Keratinocyte (primary cell): ENCODE measurements around the gene TMEM270. TPM values are rescaled to one million over a fixed set of nuclear protein-coding genes. Genes with fewer than 3 reads are reported as not detected.

Experiments used
- DNase-seq: peaks from one replicate; pipeline ENCODE4 v3.0.0-alpha.2; 2011; ENCODE audit warnings: low read depth, missing footprints, low spot score
- FAIRE-seq: peaks from 2 replicates; lab custom pipeline; 2011; peaks lifted over from hg19 to GRCh38; lab: Jason Lieb, UNC
- H2AFZ ChIP-seq: 2 replicates; pipeline ENCODE4 v1.6.0; 2012; ENCODE audit warnings: low read length, control low read depth, inconsistent platforms; ENCODE audit not compliant: control insufficient read depth
- H3K27ac ChIP-seq: 2 replicates; pipeline ENCODE4 v1.5.1; 2011; ENCODE audit warnings: low read length; ENCODE audit not compliant: control insufficient read depth, insufficient read depth
- H3K27me3 ChIP-seq: 3 replicates; pipeline ENCODE4 v1.6.0; 2011; ENCODE audit warnings: low read length; ENCODE audit not compliant: control insufficient read depth, insufficient read depth; ENCODE audit errors: extremely low read depth
- H3K36me3 ChIP-seq, 2 experiments: 2 replicates in 1 of 2; 3 replicates in 1 of 2; pipeline ENCODE4 v1.5.1; 2011; ENCODE audit warnings: low read length in 2 of 2, mild to moderate bottlenecking in 1 of 2; ENCODE audit not compliant: control insufficient read depth in 2 of 2, insufficient read depth in 2 of 2; ENCODE audit errors: extremely low read depth in 1 of 2
- H3K4me1 ChIP-seq: 3 replicates; pipeline ENCODE4 v1.5.1; 2011; ENCODE audit warnings: low read length; ENCODE audit not compliant: control insufficient read depth, insufficient read depth; ENCODE audit errors: extremely low read depth
- H3K4me2 ChIP-seq: 3 replicates; pipeline ENCODE4 v1.6.0; 2011; ENCODE audit warnings: low read depth, low read length; ENCODE audit not compliant: control insufficient read depth, insufficient read depth; ENCODE audit errors: extremely low read depth
- H3K4me3 ChIP-seq, 3 experiments: fragments of 200-600 bp in 1 of 3; sonication (generic) in 1 of 3; 2 replicates in 2 of 3; 3 replicates in 1 of 3; pipeline ENCODE4 v1.5.1; 2011 to 2016; ENCODE audit warnings: low read length in 3 of 3, mild to moderate bottlenecking in 3 of 3, control low read depth in 2 of 3, inconsistent platforms in 1 of 3, low read depth in 1 of 3, mixed read lengths in 1 of 3, mixed run types in 1 of 3, moderate library complexity in 1 of 3; ENCODE audit not compliant: control insufficient read depth in 2 of 3, insufficient read depth in 2 of 3; ENCODE audit errors: extremely low read depth in 1 of 3
- H3K79me2 ChIP-seq: 2 replicates; pipeline ENCODE4 v1.6.0; 2012; ENCODE audit warnings: low read length; ENCODE audit not compliant: control insufficient read depth, insufficient read depth
- H3K9ac ChIP-seq: 3 replicates; pipeline ENCODE4 v1.6.0; 2011; ENCODE audit warnings: low read length; ENCODE audit not compliant: control insufficient read depth, insufficient read depth; ENCODE audit errors: extremely low read depth
- H3K9me1 ChIP-seq: 3 replicates; pipeline ENCODE4 v1.6.0; 2011; ENCODE audit warnings: low read length; ENCODE audit not compliant: control insufficient read depth, insufficient read depth; ENCODE audit errors: extremely low read depth
- H3K9me3 ChIP-seq: 2 replicates; pipeline ENCODE4 v1.5.1; 2012; ENCODE audit warnings: low read depth, low read length; ENCODE audit not compliant: control insufficient read depth
- H4K20me1 ChIP-seq: 3 replicates; pipeline ENCODE4 v1.6.0; 2011; ENCODE audit warnings: low read length; ENCODE audit not compliant: control insufficient read depth, insufficient read depth; ENCODE audit errors: extremely low read depth
- EZH2 ChIP-seq: IDR thresholded peaks from one replicate; pipeline ENCODE4 v1.6.1; 2012; ENCODE audit warnings: inconsistent platforms, mild to moderate bottlenecking, low read length, moderate library complexity
- dilution Hi-C: fragments of 300-500 bp; cut with MboI; formaldehyde crosslinking; loops from one replicate; pipeline ENCODE4 v1.7.0; 2020; ENCODE audit warnings: low sequenced_read_pairs; ENCODE audit not compliant: extremely low pct_ligation_motif_present
- polyA plus RNA-seq, 5 experiments: library from polyadenylated mRNA; depleted of rRNA in 3 of 5; stranded (reverse) in 3 of 5; stranded (forward) in 1 of 5; unstranded in 1 of 5; fragments of >200 nt; gene quantifications; 1 replicate in 1 of 5; 2 replicates in 3 of 5; 3 replicates in 1 of 5; pipeline versions ENCODE4 v1.2.1 to v1.2.3, GENCODE V29; 2011 to 2012; ENCODE audit warnings: missing spikeins in 2 of 5, low read depth in 1 of 5, low replicate concordance in 1 of 5
- TF ChIP-seq, protein P1 (sequence below), 3 experiments: IDR thresholded peaks in 1 of 3; conservative IDR thresholded peaks in 1 of 3; optimal IDR thresholded peaks in 1 of 3; 2 replicates in 2 of 3; 3 replicates in 1 of 3; pipeline versions ENCODE3 to v1.5.1; 2011; ENCODE audit warnings: low read length in 3 of 3, mild to moderate bottlenecking in 3 of 3, moderate library complexity in 2 of 3, control low read depth in 1 of 3, inconsistent platforms in 1 of 3; ENCODE audit not compliant: insufficient read depth in 2 of 3; ENCODE audit errors: extremely low read depth in 1 of 3

TMEM270 gene
- polyA plus RNA-seq, 1 donor (not counting 4 experiments of a cell fraction or from before 2014, with no cell fraction given), result not detected

GRCh38 chr7:73847941-73848723, 12.8 kb upstream of the TMEM270 start:
- H3K4me1 ChIP-seq, result peaks cover 58% of the 10 kb centered on the region

DNA sequence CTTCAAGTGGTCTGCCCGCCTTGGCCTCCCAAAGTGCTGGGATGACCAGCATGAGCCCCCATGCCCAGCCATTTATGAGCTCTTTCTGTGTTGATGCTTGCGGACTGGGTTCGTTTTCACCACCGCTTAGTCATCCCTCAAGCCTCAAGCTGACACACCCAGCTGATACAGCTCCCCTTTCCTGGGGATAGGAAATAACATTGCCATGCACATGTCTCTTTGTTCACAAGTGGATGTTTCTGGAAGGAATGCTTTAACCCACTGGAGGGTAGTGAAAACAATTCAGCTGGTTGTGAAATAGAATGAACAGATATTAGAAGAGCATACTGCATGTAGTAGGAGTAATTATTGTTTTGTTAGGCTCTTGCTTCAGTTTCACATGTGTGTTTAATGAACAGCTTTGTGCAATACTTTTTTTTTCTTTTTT, 10.2 kb upstream of the TMEM270 start:
- Histone ChIP-seq H3K4me2 (peak overlapping the region; percentile 67), H4K20me1 (no peaks in the 10 kb centered on the region), H3K27me3 (no peaks in the 10 kb centered on the region), H3K9ac (peak overlapping the region; percentile 88), H3K4me3 (peak overlapping the region in 1 of 3 experiments; percentile 4), H3K36me3 (no peaks in the 10 kb centered on the region), H2AFZ (no peak overlapping the region), H3K79me2 (no peaks in the 10 kb centered on the region), H3K4me1 (peaks cover 47% of the 10 kb centered on the region), H3K9me1 (no peaks in the 10 kb centered on the region), H3K9me3 (no peaks in the 10 kb centered on the region), H3K27ac (peak overlapping the region; percentile 98)
- dilution Hi-C loops, result loop anchor here (25.0 kb wide), 1 partner anchor 112 kb away; no protein-coding TSS in a partner anchor
- FAIRE-seq (peak; percentile 84), DNase-seq (peak; percentile 78)
- TF ChIP-seq, protein P1, sequence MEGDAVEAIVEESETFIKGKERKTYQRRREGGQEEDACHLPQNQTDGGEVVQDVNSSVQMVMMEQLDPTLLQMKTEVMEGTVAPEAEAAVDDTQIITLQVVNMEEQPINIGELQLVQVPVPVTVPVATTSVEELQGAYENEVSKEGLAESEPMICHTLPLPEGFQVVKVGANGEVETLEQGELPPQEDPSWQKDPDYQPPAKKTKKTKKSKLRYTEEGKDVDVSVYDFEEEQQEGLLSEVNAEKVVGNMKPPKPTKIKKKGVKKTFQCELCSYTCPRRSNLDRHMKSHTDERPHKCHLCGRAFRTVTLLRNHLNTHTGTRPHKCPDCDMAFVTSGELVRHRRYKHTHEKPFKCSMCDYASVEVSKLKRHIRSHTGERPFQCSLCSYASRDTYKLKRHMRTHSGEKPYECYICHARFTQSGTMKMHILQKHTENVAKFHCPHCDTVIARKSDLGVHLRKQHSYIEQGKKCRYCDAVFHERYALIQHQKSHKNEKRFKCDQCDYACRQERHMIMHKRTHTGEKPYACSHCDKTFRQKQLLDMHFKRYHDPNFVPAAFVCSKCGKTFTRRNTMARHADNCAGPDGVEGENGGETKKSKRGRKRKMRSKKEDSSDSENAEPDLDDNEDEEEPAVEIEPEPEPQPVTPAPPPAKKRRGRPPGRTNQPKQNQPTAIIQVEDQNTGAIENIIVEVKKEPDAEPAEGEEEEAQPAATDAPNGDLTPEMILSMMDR (optimal IDR thresholded peaks at IDR 0.05 in 1 of 3, IDR thresholded peaks at IDR 0.05 in 1 of 3, conservative IDR thresholded peaks at IDR 0.05 in 1 of 3; ENCODE audit: extremely low read depth in 1 of 3, insufficient read depth in 2 of 3, low read length in 3 of 3), result no peak
- TF ChIP-seq EZH2, result no peak

More at GRCh38 chr7:73847941-73848723, 12.8 kb upstream of the TMEM270 start:
- Histone ChIP-seq H3K9me3 (no peaks in the 10 kb centered on the region), H3K79me2 (no peaks in the 10 kb centered on the region), H3K4me3 (no peak overlapping the region), H4K20me1 (no peaks in the 10 kb centered on the region), H3K4me2 (peak overlapping the region; percentile 0), H2AFZ (no peak overlapping the region), H3K9ac (peak overlapping the region; percentile 5), H3K36me3 (no peaks in the 10 kb centered on the region), H3K9me1 (no peaks in the 10 kb centered on the region), H3K27ac (peak overlapping the region; percentile 66), H3K27me3 (no peaks in the 10 kb centered on the region)
- TF ChIP-seq, protein P1 (optimal IDR thresholded peaks at IDR 0.05 in 1 of 3, IDR thresholded peaks at IDR 0.05 in 1 of 3, conservative IDR thresholded peaks at IDR 0.05 in 1 of 3; ENCODE audit: extremely low read depth in 1 of 3, insufficient read depth in 2 of 3, low read length in 3 of 3), result no peak
- no peak for TF ChIP-seq EZH2
- dilution Hi-C loops, result no loop called here
- DNase-seq (no peak), FAIRE-seq (no peak)
